ENCODE results near the gene OR4X1.
"Not testable (repeated sequence)": the region's sequence is repeated elsewhere in the genome, so short reads cannot be mapped to it uniquely, and the experiment has no call there.

DNA sequence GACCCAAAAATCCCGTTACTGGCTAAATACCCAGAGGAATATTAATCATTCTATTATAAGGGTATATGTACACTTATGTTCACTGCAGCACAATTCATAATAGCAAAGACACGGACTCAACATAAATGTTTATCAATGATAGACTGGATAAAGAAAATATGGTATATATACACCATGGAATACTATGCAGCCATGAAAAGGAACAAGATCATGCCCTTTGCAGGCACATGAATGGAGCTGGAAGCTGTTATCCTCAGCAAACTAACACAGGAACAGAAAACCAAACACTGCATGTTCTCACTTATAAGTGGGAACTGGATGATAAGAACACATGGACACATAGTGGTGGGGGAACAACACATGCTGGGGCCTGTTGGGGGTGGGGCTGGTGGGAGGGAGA, 49.9 kb downstream of the OR4X1 start:
- TF ChIP-seq, protein P1, sequence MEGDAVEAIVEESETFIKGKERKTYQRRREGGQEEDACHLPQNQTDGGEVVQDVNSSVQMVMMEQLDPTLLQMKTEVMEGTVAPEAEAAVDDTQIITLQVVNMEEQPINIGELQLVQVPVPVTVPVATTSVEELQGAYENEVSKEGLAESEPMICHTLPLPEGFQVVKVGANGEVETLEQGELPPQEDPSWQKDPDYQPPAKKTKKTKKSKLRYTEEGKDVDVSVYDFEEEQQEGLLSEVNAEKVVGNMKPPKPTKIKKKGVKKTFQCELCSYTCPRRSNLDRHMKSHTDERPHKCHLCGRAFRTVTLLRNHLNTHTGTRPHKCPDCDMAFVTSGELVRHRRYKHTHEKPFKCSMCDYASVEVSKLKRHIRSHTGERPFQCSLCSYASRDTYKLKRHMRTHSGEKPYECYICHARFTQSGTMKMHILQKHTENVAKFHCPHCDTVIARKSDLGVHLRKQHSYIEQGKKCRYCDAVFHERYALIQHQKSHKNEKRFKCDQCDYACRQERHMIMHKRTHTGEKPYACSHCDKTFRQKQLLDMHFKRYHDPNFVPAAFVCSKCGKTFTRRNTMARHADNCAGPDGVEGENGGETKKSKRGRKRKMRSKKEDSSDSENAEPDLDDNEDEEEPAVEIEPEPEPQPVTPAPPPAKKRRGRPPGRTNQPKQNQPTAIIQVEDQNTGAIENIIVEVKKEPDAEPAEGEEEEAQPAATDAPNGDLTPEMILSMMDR (IDR thresholded peaks at IDR 0.05): not testable (repeated sequence)
- TF ChIP-seq EZH2 (IDR thresholded peaks at IDR 0.05; ENCODE audit: borderline replicate concordance, insufficient read depth, low read depth, low read length, poor library complexity, severe bottlenecking): not testable (repeated sequence)

Data from B cell (primary cell).